HG02973 (cell line): ENCODE data around the gene RPS8.
"Not testable (repeated sequence)": the region's sequence is repeated elsewhere in the genome, so short reads cannot be mapped to it uniquely, and the experiment has no call there.

Experiments
- ATAC-seq: cut with Tn5 transposase; IDR thresholded peaks from one replicate; pipeline ENCODE4 v1.9.1; 2021; ENCODE audit warnings: moderate library complexity; ENCODE audit not compliant: unreplicated experiment

The RPS8 gene

GRCh38 chr1:44775078-44775929, at the start of gene RPS8:
TSS of gene RPS8 (plus strand) at chr1:44775540. CDS start at chr1:44775597, 57 bp downstream.
- ATAC-seq = peak; percentile 71

DNA sequence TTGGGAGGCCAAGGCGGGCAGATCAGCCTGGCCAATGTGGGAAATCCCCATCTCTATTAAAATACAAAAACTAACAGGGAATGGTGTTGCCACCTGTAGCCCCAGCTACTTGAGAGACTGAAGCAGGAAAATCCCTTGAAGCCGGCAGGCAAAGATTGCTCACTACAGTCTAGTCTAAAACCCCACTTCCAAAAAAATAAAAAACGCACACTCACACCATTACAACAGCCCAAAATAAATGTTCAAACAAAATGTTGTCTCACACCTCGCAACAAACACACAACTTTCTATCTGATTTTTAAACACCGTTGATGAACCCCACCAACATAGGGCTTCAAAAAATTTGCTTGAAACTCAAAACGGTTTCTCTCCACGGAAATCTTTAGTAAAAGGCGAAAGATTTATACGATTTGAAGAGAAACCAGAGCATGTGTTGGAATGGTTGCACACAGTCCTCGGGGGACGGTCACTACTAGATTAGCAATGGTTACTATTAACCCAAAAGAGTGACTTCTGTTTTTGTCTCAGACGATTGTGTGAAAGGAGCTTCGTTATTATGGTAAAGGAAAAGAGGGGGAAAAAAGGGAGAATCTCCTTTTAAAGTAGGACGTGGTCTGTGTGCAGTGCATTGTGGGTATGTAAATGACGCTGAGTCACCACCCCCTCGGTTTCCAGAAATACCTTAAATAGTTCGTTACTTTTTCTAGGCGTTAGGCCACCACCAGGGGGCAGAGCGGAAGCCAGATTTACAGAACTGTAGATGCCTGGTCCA, 44.4 kb upstream of the RPS8 start, which contains the start of gene RNU5D-1:
RNU5D-1 (minus strand) TSS at position 430 of the 772 bp plus-strand sequence.
- ATAC-seq = peak; percentile 55

GRCh38 chr1:44733365-44733764, 42.0 kb upstream of the RPS8 start:
- ATAC-seq = no peak

DNA sequence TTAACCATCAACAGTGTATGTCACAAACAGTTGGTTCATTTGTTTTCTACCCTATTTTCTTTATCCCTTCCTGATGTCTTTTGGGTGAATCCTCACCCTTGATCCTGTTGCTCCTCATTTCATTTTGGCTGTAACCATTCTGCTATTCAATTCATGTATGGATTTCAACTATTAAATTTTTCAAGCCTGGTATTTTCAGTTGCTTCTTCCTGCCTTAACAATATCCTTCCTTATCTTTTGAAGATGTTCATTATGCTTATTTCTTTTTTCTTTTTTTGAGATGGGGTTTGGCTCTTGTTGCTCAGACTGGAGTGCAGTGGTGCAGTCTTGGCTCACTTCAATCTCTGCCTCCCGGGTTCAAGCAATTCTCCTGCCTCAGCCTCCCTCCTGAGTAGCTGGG, 41.6 kb upstream of the RPS8 start:
- no peak for ATAC-seq

- no peak for ATAC-seq
Observed at GRCh38 chr1:44735992-44736391, 39.3 kb upstream of the RPS8 start.

DNA sequence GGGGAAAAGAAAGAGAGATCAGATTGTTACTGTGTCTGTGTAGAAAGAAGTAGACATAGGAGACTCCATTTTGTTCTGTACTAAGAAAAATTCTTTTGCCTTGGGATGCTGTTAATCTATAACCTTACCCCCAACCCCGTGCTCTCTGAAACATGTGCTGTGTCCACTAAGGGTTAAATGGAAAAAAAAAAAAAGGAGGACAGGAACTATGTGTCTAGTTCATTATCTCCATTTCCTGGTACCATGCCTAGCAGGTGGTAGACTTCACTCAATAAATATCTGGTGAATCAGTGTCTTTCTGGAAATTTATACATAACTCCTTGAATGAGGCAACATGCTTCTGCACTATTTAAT, 36.4 kb upstream of the RPS8 start:
- ATAC-seq = not testable (repeated sequence)

- ATAC-seq = peak; percentile 92
Observed at GRCh38 chr1:44739307-44740178, 35.8 kb upstream of the RPS8 start, which contains the start of gene KIF2C. TSS of gene KIF2C (plus strand) at chr1:44739837. CDS start at chr1:44739933, 96 bp downstream.

DNA sequence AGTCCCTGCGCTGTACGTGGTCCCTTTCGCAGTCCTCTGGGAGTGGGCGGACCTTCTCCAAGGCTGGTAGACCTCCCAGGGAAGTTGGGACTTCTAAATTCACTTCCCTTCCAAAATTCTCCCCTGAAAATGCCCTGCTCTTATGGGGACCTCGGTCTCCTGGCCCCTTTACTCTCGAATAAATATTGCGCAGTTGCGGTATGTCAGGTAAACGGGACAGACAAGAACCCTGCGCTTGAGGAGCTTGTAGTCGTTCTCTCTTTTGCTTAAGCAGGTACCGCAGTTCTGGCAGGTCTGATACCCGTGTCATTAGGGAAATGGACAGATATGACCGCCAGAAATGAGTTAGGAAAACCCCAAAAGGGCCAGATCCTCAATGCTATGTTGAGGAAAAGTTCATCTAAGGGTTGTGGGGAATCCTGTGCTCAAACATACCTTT, 35.1 kb upstream of the RPS8 start:
- no peak for ATAC-seq

- ATAC-seq = no peak
Observed at GRCh38 chr1:44743211-44743610, 32.1 kb upstream of the RPS8 start.

GRCh38 chr1:44747878-44748277, 27.5 kb upstream of the RPS8 start:
- no peak for ATAC-seq

- no peak for ATAC-seq
Observed at GRCh38 chr1:44757420-44757819, 17.9 kb upstream of the RPS8 start.

DNA sequence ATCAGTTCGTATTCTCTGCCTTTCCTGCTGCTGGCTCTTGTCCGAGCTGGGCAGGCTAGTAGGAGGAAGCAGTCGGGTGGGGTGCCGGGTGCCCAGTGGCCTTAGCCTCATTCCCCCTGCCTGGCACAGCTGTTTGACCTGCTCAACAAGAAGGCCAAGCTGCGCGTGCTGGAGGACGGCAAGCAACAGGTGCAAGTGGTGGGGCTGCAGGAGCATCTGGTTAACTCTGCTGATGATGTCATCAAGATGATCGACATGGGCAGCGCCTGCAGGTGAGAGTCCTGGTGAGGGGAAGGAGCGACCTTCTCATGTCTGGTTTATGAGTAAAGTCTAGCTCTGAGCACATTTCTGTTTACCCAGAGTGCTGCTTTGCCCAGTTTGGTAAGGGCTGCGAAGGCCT, 16.3 kb upstream of the RPS8 start:
- ATAC-seq = no peak

DNA sequence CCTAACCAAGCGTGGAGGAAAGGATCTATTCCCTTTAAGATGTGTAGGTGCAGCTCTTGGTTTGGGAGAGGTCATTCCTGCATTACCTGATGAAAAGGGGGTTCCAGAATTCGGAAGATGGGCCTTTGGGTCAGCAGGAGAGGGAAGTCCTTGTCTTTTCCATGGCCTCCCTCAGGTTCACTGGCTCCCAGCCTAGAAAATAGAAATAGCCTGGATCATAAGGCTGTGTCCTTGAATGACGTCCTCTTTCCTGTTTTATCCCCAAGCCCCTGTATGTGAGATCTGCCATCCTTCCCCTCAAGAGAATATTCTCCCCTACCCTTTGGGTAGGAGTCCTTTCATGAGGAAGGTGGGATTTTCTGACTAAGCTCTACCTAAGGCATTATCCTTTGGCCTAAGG, 14.5 kb upstream of the RPS8 start:
- ATAC-seq = no peak

GRCh38 chr1:44766421-44766820, 8.9 kb upstream of the RPS8 start:
- not testable (repeated sequence) for ATAC-seq

DNA sequence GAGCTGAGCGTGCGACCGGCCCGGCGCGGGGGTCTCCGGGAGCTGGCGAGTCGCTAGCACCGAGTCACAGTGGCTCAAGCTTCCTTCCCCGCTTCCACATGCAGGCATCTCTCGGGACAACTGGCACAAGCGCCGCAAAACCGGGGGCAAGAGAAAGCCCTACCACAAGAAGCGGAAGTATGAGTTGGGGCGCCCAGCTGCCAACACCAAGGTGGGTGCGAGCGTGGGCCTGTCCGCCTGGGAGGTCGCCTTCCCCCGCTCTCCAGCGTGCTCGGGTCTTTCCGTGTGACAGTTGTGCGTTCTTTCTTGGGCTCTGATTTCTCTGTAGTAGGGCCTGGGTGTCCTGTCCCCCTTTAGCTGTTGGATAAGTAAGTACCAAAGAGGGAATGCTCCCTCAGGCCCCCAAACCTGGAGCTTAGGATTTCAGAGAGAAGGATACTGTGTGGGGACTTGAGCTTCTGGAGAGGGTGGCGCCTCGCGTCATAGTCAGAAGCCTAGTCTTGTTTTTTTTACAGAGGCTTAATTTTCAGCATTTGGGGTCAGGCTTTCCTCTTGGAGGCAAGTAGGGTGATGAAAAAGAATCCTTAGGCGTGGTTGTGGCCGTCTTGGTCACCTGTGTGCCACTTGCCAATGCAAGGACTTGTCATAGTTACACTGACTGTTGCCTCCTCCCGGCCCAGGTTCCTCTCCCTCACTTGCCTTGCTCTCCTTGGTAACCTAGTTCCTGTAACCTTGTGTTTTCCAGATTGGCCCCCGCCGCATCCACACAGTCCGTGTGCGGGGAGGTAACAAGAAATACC, 790 bp downstream of the RPS8 start:
- no peak for ATAC-seq

DNA sequence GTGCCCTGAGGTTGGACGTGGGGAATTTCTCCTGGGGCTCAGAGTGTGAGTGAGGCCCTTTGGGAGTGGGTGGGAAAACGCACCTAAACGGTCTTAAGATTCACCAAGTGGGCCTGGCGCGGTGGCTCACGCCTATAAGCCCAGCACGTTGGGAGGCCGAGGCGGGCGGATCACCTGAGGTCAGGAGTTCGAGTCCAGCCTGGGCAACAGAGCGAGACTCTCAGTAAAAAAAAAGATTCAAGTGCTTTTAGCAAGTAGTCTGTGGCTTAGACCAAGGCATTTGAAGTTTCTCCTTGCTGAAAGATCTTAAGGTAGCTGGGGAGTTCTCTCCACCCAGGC, 1.4 kb downstream of the RPS8 start:
- no peak for ATAC-seq

- no peak for ATAC-seq
Observed at GRCh38 chr1:44777547-44777946, 2.2 kb downstream of the RPS8 start.

GRCh38 chr1:44777969-44778635, 2.8 kb downstream of the RPS8 start:
- ATAC-seq = no peak

DNA sequence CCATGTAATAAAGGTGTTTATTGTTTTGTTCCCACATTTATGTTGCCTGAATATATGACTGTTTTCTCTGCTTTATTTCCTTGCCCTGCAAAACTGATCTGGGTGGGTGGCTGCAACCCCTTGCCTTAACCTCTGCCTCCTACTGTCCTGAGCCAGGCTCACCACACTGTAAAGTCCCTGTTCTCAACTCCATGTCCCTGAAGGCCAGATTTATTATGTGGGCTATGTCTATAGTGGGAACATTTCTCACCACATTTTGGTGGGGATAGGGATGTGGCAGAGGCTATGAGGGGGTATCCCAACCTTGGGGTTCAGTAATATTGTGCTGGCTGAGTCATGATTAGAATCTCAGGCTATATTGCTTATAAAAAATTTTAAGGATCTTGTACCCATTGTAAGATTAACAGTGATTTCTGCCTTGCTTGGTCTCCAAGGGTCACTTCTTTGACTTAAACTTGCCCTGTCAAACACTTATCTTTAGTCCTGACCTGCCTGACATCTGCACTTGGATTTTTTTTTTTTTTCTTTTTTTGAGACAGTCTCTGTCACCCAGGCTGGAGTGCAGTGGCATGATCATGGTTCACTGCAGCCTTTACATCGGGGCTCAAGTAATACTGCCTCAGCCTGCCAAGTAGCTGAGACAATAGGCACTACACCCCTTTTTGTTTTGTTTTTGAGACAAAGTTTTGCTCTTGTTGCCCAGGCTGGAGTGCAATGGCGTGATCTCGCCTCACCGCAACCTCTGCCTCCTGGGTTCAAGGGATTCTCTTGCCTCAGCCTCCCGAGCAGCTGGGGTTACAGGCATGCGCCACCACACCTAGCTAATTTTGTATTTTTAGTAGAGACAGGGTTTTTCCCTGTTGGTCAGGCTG, 3.6 kb downstream of the RPS8 start:
- ATAC-seq = no peak
